Keratinocyte (primary cell): ENCODE data around the gene DDX53. TPM values are rescaled to one million over a fixed set of nuclear protein-coding genes. Genes with fewer than 3 reads are reported as not detected.

ENCODE experiments used
- DNase-seq: peaks from one replicate; pipeline ENCODE4 v3.0.0-alpha.2; 2011; ENCODE audit warnings: low read depth, missing footprints, low spot score
- FAIRE-seq: peaks from 2 replicates; lab custom pipeline; 2011; peaks lifted over from hg19 to GRCh38; lab: Jason Lieb, UNC
- H2AFZ ChIP-seq: 2 replicates; pipeline ENCODE4 v1.6.0; 2012; ENCODE audit warnings: low read length, control low read depth, inconsistent platforms; ENCODE audit not compliant: control insufficient read depth
- H3K27ac ChIP-seq: 2 replicates; pipeline ENCODE4 v1.5.1; 2011; ENCODE audit warnings: low read length; ENCODE audit not compliant: control insufficient read depth, insufficient read depth
- H3K27me3 ChIP-seq: 3 replicates; pipeline ENCODE4 v1.6.0; 2011; ENCODE audit warnings: low read length; ENCODE audit not compliant: control insufficient read depth, insufficient read depth; ENCODE audit errors: extremely low read depth
- H3K36me3 ChIP-seq, 2 experiments: 2 replicates in 1 of 2; 3 replicates in 1 of 2; pipeline ENCODE4 v1.5.1; 2011; ENCODE audit warnings: low read length in 2 of 2, mild to moderate bottlenecking in 1 of 2; ENCODE audit not compliant: control insufficient read depth in 2 of 2, insufficient read depth in 2 of 2; ENCODE audit errors: extremely low read depth in 1 of 2
- H3K4me1 ChIP-seq: 3 replicates; pipeline ENCODE4 v1.5.1; 2011; ENCODE audit warnings: low read length; ENCODE audit not compliant: control insufficient read depth, insufficient read depth; ENCODE audit errors: extremely low read depth
- H3K4me2 ChIP-seq: 3 replicates; pipeline ENCODE4 v1.6.0; 2011; ENCODE audit warnings: low read depth, low read length; ENCODE audit not compliant: control insufficient read depth, insufficient read depth; ENCODE audit errors: extremely low read depth
- H3K4me3 ChIP-seq, 3 experiments: fragments of 200-600 bp in 1 of 3; sonication (generic) in 1 of 3; 2 replicates in 2 of 3; 3 replicates in 1 of 3; pipeline ENCODE4 v1.5.1; 2011 to 2016; ENCODE audit warnings: low read length in 3 of 3, mild to moderate bottlenecking in 3 of 3, control low read depth in 2 of 3, inconsistent platforms in 1 of 3, low read depth in 1 of 3, mixed read lengths in 1 of 3, mixed run types in 1 of 3, moderate library complexity in 1 of 3; ENCODE audit not compliant: control insufficient read depth in 2 of 3, insufficient read depth in 2 of 3; ENCODE audit errors: extremely low read depth in 1 of 3
- H3K79me2 ChIP-seq: 2 replicates; pipeline ENCODE4 v1.6.0; 2012; ENCODE audit warnings: low read length; ENCODE audit not compliant: control insufficient read depth, insufficient read depth
- H3K9ac ChIP-seq: 3 replicates; pipeline ENCODE4 v1.6.0; 2011; ENCODE audit warnings: low read length; ENCODE audit not compliant: control insufficient read depth, insufficient read depth; ENCODE audit errors: extremely low read depth
- H3K9me1 ChIP-seq: 3 replicates; pipeline ENCODE4 v1.6.0; 2011; ENCODE audit warnings: low read length; ENCODE audit not compliant: control insufficient read depth, insufficient read depth; ENCODE audit errors: extremely low read depth
- H3K9me3 ChIP-seq: 2 replicates; pipeline ENCODE4 v1.5.1; 2012; ENCODE audit warnings: low read depth, low read length; ENCODE audit not compliant: control insufficient read depth
- H4K20me1 ChIP-seq: 3 replicates; pipeline ENCODE4 v1.6.0; 2011; ENCODE audit warnings: low read length; ENCODE audit not compliant: control insufficient read depth, insufficient read depth; ENCODE audit errors: extremely low read depth
- EZH2 ChIP-seq: IDR thresholded peaks from one replicate; pipeline ENCODE4 v1.6.1; 2012; ENCODE audit warnings: inconsistent platforms, mild to moderate bottlenecking, low read length, moderate library complexity
- dilution Hi-C: fragments of 300-500 bp; cut with MboI; formaldehyde crosslinking; loops from one replicate; pipeline ENCODE4 v1.7.0; 2020; ENCODE audit warnings: low sequenced_read_pairs; ENCODE audit not compliant: extremely low pct_ligation_motif_present
- polyA plus RNA-seq, 5 experiments: library from polyadenylated mRNA; depleted of rRNA in 3 of 5; stranded (reverse) in 3 of 5; stranded (forward) in 1 of 5; unstranded in 1 of 5; fragments of >200 nt; gene quantifications; 1 replicate in 1 of 5; 2 replicates in 3 of 5; 3 replicates in 1 of 5; pipeline versions ENCODE4 v1.2.1 to v1.2.3, GENCODE V29; 2011 to 2012; ENCODE audit warnings: missing spikeins in 2 of 5, low read depth in 1 of 5, low replicate concordance in 1 of 5
- TF ChIP-seq, protein P1 (sequence below), 3 experiments: IDR thresholded peaks in 1 of 3; conservative IDR thresholded peaks in 1 of 3; optimal IDR thresholded peaks in 1 of 3; 2 replicates in 2 of 3; 3 replicates in 1 of 3; pipeline versions ENCODE3 to v1.5.1; 2011; ENCODE audit warnings: low read length in 3 of 3, mild to moderate bottlenecking in 3 of 3, moderate library complexity in 2 of 3, control low read depth in 1 of 3, inconsistent platforms in 1 of 3; ENCODE audit not compliant: insufficient read depth in 2 of 3; ENCODE audit errors: extremely low read depth in 1 of 3

Gene DDX53
- polyA plus RNA-seq, 1 donor (not counting 4 experiments of a cell fraction or from before 2014, with no cell fraction given), result not detected

DNA sequence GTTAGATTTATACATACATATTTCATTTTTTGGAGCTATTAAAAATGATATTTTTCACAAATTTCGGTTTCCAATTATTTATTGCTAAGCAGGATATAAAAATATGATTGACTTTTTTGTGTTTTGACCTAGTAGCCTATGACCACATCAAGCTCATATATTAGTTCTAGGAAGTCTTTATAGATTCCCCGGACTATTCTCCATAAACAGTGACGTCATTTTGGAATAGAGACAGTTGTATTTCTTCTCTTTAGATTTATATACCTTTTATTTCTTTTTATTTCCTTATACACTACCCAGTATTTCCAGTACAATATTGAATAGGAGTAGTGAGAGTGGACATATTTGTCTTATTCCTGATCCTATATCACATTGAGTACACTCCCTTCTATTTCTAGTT lies 31.8 kb downstream of the DDX53 start:
- Histone ChIP-seq H3K9ac (no peak overlapping the region), H3K4me3 (no peak overlapping the region), H3K79me2 (no peaks in the 10 kb centered on the region), H3K4me2 (no peak overlapping the region), H3K9me3 (no peaks in the 10 kb centered on the region), H3K27ac (no peak overlapping the region), H3K9me1 (no peaks in the 10 kb centered on the region), H4K20me1 (no peaks in the 10 kb centered on the region), H3K36me3 (no peaks in the 10 kb centered on the region), H3K4me1 (no peaks in the 10 kb centered on the region), H3K27me3 (no peaks in the 10 kb centered on the region), H2AFZ (no peak overlapping the region)
- dilution Hi-C loops, result no loop called here
- no peak for FAIRE-seq
- DNase-seq, result no peak
- TF ChIP-seq, protein P1, sequence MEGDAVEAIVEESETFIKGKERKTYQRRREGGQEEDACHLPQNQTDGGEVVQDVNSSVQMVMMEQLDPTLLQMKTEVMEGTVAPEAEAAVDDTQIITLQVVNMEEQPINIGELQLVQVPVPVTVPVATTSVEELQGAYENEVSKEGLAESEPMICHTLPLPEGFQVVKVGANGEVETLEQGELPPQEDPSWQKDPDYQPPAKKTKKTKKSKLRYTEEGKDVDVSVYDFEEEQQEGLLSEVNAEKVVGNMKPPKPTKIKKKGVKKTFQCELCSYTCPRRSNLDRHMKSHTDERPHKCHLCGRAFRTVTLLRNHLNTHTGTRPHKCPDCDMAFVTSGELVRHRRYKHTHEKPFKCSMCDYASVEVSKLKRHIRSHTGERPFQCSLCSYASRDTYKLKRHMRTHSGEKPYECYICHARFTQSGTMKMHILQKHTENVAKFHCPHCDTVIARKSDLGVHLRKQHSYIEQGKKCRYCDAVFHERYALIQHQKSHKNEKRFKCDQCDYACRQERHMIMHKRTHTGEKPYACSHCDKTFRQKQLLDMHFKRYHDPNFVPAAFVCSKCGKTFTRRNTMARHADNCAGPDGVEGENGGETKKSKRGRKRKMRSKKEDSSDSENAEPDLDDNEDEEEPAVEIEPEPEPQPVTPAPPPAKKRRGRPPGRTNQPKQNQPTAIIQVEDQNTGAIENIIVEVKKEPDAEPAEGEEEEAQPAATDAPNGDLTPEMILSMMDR (optimal IDR thresholded peaks at IDR 0.05 in 1 of 3, IDR thresholded peaks at IDR 0.05 in 1 of 3, conservative IDR thresholded peaks at IDR 0.05 in 1 of 3; ENCODE audit: extremely low read depth in 1 of 3, insufficient read depth in 2 of 3, low read length in 3 of 3), result no peak
- TF ChIP-seq EZH2, result no peak

DNA sequence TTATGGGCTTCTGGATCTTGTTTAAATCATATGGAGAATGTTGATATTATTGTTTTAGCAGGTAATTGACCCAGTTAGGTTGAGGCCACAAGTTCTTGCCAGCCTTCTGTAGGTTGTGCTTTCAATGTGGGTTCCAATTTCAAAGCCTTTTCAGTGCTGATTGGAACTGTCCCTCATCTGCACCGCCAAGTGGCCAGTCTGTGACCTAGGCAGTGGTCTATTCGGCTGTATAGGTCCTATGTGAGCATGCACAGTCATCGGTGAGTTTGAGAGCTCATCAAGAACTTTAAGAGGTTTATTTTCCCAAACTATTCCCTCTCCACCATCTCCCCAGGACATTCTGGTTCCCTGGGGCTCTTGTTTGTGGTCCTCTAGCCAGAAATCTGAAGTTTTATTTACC lies 35.7 kb downstream of the DDX53 start:
- no peak overlapping the region for H3K4me3 ChIP-seq
- no peaks in the 10 kb centered on the region for H4K20me1 ChIP-seq
- no peaks in the 10 kb centered on the region for H3K9me1 ChIP-seq
- H3K4me2 ChIP-seq, result no peak overlapping the region
- dilution Hi-C loops, result no loop called here
- no peak for TF ChIP-seq EZH2
- TF ChIP-seq, protein P1 (optimal IDR thresholded peaks at IDR 0.05 in 1 of 3, IDR thresholded peaks at IDR 0.05 in 1 of 3, conservative IDR thresholded peaks at IDR 0.05 in 1 of 3; ENCODE audit: extremely low read depth in 1 of 3, insufficient read depth in 2 of 3, low read length in 3 of 3), result no peak
- H3K27ac ChIP-seq, result no peak overlapping the region
- H3K36me3 ChIP-seq, result no peaks in the 10 kb centered on the region
- no peaks in the 10 kb centered on the region for H3K4me1 ChIP-seq
- H3K27me3 ChIP-seq, result no peaks in the 10 kb centered on the region
- H3K79me2 ChIP-seq, result no peaks in the 10 kb centered on the region
- no peak overlapping the region for H2AFZ ChIP-seq
- H3K9ac ChIP-seq, result no peak overlapping the region
- no peaks in the 10 kb centered on the region for H3K9me3 ChIP-seq
- FAIRE-seq (no peak), DNase-seq (no peak)
